ENCODE data around the gene GADD45GIP1.
"Not testable (repeated sequence)": the region's sequence is repeated elsewhere in the genome, so short reads cannot be mapped to it uniquely, and the experiment has no call there.

GADD45GIP1 gene

DNA sequence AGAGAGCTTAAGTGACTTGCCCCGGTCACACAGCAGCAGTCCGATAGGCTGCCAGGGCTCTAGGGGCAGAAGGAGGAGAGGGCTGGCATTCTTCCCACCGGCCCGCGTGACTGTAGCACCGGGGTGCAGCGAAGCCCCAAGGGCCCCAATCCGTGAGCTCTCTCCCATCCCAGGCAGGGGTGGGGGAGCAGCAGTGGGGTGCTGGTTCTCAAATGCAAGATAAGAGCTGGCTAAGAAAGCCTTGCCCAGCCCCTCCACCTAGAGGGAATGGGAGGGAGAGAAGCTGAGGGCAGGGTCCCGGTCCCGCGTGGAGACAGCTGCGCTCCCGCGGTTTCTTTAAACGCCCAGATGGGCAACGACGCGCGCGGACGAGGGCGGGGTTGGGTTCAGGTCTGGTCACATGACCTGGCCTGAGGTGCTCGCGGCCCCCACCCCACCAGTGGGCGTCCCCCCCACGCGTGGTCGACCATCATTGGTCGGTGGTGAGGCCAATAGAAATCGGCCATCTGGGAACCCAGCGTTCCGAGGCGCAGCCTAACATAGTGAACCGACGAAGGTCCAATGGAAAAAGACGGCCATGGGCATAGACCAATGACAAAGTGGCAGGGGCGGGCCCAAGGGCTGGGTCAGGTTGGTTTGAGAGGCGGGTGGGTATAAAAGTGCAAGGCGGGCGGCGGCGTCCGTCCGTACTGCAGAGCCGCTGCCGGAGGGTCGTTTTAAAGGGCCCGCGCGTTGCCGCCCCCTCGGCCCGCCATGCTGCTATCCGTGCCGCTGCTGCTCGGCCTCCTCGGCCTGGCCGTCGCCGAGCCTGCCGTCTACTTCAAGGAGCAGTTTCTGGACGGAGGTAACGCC, 18.9 kb downstream of the GADD45GIP1 start, which contains the start of gene CALR:
Gene CALR, plus strand, starts transcription at position 683 of the 852 bp plus-strand sequence. Its CDS starts 71 bp downstream, at position 754.
- peak; percentile 100 for DNase-seq

DNA sequence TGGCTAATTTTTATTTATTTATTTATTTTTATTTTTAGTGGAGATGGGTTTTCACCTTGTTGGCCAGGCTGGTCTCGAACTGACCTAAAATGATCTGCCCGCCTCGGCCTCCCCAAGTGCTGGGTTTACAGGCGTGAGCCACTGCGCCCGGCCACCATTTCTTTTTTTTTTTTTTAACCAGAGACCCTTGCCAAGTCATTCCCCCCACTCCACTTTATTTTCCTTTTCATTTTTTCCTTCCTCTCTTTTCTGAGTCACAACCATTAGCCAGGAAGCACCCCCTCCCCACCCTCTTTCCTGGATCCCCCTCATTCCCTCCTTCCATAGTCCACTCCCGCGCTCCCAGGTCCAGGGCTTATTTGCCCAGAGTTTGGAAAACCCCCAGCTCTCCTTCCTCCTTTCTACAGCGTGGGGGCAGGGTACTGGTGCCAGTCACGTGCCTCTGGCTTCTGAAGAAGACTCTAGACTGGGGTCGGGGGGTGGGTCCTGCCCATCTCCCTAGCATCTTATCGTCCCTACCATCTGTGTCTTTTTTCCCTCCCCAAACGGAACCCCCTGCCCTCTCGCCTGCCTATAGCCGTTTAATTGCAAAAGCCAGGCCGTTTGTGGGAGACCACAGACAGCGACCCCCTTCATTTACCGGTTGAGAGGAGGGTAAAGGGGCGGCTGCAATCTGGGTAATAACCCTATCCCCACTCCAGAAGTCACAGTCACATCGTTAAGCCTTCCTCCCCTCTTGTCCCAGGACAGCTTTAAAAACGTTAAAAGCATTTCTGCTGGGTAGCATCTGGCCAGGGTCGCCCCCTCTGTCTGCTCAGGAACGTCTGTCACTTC, 19.7 kb downstream of the GADD45GIP1 start:
- peak; percentile 94 for DNase-seq

DNA sequence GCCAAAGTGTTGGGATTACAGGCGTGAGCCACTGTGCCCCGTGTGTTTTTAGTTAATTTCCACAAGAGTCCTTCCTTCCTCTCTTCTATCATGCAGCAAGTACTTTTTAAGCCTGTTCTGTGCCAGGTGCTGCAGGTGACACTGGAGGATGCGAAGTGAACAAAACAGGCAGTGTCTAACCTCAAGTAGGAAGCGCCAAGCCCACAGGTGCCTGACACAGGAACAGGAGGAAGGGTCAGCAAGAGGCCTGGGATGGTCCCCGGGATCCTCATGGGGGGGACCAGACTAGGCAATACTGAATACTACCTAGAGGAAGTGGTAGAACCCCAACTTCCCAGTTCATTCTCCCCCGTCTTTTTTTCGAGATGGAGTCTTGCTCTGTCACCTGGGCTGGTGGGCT, 20.4 kb downstream of the GADD45GIP1 start:
- DNase-seq, result no peak

DNA sequence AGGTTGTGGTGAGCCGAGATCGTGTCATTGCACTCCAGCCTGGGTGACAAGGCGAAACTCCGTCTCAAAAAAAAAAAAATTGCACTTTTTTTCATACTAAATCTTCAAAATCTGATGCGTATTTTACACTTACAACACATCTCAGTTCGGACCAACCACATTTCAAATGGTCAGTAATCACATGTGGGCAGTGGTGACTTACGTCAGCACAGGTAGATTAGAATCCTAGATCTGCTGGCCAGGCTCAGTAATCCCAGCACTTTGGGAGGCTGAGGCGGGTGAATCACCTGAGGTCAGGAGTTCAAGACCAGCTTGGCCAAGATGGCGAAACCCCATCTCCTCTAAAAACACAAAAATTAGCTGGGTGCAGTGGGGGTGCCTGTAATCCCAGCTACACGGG, 22.0 kb downstream of the GADD45GIP1 start:
- DNase-seq, result no peak

DNA sequence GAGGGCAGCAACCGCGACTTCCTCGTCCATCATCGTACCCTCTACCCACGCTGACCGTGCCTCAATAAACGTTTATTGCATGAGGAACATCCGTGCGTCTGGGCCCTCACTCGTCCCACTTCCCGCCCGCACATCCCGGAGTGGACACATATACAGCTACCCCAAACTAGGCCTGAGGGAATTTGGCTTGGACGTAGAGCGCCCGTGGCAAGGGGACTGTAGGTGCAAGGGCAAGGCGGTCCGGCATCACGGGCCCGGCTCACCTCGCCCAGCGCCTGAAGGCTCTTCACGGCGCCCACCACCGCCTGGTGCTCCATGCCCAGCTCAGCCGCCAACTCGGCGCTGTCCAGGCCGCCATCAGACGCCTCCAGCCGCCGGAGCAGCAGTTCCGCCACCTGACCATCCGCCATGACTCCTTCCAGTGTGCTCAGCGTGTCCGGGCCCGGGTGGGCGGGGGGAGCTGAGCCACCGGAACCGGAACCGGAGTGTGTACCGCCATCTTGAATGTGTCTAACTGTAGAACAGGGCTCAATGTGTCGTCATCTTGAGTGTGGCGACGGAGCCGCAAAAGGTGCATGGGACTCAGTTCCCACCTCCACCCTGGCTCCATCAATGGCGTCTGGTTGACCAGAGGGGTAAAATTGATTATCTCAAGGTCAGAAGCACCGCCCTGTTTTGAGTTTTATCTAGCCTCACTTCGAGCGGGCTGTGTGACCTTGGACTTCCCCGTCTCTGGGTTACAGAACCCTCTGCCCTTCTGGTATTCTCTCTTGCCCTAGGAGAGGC, 23.5 kb downstream of the GADD45GIP1 start, which contains the start of gene FARSA:
Gene FARSA, minus strand, starts transcription at position 425 of the 786 bp plus-strand sequence. Its CDS starts 15 bp downstream, at position 410.
- peak; percentile 97 for DNase-seq

DNA sequence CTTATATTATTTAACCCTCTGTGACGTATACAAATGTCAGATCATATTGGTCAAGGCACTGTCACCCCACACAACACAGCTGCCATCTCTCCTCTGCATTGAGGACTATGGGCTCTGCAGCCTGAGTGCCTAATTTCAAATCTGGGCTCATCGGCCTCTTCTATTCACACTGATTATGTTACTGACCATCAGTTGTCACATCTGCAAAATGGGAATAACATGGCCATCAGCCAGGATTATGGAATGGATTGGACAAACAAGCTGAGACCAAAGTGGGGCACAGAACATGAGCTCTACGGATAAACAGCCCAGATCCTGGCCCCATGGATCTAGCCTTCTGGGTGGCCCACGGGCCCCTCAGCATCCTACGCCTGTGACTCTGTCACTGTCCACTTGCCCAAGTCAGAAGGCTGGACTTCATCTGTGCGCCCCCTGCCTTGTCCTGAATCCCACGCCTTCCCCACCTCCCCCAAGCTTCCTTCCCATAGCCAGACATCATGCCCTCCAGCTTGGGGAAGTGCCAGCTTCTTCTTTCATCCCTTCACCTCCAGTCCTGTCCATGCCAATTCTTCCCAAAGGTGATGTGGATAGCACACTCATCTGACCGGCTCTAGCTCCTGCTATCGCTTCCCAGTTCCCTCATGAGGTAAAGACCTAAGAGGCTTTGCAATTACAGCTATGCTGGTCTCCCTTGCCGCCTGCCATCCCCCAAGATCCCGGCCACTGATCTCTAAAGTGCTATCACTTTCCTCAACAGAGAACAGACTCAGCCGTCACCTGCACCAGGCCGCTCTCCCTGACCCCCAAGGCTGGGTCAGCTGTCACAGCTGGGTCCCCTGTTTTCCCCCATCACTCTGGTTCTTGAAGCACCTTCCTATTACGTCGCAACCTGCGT, 24.4 kb downstream of the GADD45GIP1 start:
- peak; percentile 46 for DNase-seq

DNA sequence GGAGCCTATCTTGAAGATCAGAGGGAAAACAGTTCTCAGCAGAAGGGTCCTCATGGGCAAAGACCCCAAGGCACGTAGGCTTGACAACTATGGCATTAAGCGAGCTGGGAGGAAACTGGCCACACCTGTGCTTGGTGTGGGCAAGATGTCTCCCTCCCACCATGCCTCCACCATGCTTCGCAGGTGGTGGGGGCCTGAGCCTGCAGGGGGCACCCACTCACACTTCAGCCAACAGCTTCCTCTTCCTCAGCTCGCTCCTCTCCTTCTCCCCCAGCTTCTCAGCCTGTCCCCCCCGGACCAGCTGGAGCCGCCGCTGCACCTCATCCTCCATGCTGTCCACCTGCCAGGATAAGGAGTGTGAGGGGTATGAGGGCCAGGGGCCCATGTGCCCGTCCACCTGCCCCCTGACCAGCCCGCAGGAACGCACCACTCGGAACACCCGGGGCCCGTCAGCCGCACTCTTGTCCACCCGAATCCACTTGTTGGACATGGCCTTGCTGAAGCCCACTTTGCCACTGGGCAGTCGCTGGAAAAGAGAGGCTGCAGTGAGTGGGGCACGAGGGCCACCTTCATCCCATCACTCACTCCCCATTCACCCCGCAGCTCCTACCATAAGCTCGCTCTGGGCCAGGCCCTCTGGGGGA, 26.9 kb downstream of the GADD45GIP1 start:
- DNase-seq, result peak; percentile 49

DNA sequence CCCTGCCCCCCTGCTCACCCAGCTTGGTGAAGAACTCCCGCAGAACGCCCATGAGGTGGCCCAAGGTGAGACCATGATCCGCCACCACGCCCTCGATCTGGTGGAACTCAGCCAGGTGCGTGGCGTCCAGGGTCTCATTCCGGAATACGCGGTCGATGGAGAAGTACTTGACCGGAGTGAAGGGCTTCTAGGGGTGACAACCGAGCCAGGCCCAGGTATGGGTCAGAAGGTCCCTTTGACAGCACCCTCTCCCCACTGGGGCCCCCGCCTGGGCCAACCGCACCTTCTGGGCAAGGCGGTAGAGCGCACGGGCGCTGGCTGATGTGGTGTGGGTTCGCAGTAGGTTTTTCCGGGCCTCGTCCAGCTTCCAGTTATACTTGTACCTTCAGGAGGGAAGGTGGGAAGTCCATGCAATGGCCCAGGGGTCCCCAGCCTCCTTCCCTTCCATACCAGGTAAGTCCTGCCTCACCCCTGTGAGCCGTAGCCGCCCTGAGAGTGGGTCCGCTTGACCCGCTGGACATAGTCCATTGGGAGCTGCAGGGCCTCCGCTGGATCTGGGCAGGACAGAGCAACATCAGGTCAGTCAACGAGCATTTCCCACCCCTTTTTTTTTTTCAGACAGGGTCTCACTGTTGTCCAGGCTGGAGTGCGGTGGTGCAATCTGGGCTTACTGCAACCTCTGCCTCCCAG, 32.3 kb downstream of the GADD45GIP1 start:
- no peak for DNase-seq

DNA sequence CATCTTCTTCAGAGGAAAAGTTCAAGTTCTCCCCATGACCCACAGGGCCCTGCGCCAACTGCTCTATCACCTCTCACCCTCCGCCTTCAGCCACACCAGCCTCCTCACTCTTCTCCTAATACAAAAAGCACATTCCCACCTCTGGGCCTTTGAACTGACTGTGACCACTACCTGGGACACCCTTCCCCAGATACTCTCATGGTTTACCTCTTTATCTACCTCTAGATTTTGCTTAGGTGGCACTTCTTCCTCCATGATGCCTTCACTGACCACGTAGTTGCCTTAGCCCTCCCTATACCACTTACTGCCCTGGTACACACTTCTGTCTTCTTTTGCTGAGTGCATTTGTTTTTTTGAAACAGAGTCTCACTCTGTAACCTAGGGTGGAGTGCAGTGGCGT, 34.1 kb downstream of the GADD45GIP1 start:
- no peak for DNase-seq

DNA sequence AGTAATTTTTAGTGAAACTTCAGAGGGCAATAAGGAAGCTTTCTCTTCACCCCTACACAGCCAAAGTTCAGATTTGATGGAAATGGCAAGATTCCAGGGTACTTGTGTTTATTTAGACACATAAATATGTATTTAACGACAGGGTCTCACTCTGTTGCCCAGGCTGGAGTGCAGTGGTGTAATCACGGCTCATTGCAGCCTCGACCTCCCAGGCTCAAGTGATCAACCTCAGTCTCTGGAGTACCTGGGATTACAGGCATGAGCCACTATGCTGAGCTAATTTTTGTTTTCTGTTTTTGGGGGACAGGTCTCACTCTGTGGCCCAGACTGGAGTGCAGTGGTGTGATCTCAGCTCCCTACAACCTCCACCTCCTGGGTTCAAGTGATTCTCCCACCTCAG, 36.0 kb downstream of the GADD45GIP1 start:
- no peak for DNase-seq

DNA sequence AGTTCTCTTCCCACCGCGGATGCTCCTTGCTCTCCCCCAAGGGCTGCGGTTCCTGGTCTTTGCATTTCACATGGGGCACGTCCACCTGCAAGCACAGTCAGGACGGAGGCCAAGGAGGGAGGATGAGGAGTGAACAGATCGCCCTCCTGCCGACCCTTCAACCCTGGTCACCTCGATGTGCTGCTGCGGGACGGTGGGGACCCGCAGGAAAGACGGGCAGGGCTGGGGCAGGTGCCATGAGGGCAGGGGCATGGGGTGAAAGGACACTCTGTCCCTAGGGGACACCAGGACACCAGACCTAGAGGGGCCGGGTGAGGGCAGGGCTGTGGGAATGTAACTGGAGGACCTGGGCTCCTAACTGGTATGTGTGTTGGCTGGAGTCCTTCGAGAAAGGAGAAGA, 38.8 kb downstream of the GADD45GIP1 start:
- DNase-seq, result no peak

DNA sequence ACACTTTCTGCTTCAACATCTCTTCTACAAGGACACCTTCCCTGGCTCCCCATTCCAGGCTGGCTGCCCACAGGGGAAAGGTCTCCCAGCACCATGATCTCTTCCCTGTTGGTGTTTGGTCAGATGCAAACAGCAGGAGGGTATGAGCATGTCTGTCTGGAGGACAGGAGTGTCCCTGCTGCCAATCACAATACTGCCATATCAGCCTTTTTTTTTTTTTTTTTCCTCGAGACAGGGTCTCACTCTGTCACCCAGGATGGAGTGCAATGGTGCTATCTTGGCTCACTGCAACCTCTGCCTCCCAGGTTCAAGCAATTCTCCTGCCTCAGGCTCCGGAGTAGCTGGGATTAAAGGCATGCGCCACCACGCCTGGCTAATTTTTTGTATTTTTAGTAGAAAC, 41.2 kb downstream of the GADD45GIP1 start:
- DNase-seq, result not testable (repeated sequence)

DNA sequence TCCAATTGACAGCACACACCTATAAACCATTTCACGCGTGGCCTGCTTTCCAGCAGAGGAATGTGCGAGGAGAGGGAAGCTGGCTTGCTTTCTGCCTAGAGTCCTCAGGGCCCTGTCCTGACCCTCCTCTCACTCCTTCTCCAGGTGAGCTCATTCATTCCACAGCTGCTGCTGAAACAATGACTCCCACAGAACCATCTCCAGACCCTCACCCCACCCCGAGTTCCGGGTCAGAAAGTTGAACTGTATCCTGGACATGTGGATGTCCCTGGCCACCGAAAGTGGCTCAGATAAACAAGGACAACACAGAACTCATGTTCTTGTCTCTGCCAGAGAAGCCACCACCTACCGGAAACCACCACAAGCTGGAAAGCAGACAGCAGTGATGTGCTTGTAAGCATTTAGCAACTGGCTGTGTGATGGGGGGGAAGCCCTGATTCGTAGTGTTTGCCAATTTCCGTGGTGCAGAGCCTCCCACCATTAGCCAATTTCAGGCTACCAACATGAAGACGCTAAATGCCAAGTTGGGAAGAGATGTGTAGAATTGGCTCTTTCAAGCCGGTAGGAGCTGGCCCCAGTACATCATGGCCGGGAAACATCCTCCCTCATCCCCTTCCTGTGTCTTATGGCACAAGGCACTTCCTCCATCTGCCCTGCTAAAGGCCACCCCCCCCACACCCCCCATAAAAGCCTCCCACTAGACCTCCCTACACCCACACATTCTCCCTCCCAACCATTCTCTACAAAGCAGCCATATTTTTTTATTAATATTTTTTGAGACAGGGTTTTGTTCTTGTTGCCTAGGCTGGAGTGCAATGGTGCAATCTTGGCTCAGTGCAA, 43.0 kb downstream of the GADD45GIP1 start:
- peak; percentile 86 for DNase-seq

DNA sequence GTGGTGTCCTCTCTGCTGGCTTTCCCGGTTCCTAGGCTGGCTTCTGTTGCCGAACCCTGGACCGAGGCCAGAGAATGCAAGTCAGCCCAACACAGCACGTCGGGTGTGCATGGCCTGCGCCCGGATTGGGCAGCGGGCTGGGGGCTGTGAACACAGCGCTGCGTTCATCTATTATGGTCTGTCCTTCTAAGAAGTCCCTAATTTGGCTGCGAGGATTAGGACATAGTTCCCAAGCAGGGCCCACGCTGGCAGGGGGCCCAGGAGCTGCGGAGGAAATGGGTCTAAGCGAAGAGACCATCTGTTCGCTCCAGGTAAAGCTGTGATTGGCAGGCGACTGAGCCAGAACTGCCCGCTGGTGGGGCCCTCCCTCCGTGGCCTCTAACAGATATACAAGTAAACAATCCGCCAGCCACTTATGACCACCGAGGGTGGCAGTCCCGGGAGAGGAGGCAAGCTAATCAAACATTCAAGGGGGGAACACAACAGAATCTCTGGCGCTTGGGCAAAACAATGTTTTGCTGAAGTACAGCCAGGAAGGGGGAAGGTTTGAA, 43.9 kb downstream of the GADD45GIP1 start:
- peak; percentile 71 for DNase-seq

DNA sequence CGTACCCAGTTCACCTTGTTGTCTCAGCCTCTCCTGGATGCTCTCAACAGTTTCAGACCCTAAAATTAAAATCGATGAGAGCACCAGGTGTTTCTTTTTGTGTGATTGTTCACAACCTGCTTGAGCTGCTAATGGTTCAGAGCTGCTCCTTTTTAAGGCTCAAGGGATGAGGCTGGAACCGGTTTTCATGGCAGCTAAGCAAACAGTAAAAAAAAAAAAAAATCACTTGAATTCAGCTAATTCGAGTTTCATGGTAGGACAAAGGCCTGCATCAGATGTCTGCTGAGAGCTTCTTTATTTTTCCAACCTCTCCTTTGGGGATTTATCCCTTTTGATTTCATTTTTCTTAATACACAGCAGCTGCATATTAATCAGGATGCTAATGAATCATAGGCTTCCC, 44.5 kb downstream of the GADD45GIP1 start:
- no peak for DNase-seq

DNA sequence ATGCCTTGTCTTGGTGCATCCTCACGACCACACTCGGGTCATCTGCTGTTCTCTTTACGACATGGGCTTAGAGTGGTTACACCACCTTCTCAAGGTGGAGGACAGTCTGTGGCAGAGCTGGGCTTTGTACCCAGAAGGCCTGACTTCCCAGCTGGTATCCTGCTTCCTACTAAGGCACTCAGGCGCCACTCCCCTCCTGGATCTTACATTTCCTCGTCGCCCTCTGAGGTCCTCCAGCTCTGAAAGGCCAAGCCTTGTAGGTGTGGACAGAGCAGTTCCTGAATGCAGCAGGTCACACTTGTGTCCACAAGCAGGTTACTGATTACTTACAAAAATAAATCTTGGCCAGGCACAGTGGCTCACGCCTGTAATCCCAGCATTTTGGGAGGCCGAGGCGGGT, 49.9 kb downstream of the GADD45GIP1 start:
- DNase-seq, result no peak
